HepG2 (cell line): ENCODE measurements around the gene HOXD4. TPM values are rescaled to one million over a fixed set of nuclear protein-coding genes. Genes with fewer than 3 reads are reported as not detected.
A peak's percentile ranks its signal among the peaks of the same experiment; 100 is the strongest.

Experiments used
- CBX1 ChIP-seq: IDR thresholded peaks from one replicate; pipeline ENCODE4 v1.6.1; 2016; ENCODE audit warnings: antibody characterized with exemption, low read depth
- CHCHD3 ChIP-seq: sonication (generic); formaldehyde crosslinking; IDR thresholded peaks from 2 replicates; pipeline ENCODE4 v1.8.0; 2022; ENCODE audit warnings: mild to moderate bottlenecking, missing genetic modification reagents, moderate library complexity
- FOXA1 ChIP-seq, 2 experiments: fragments of 450-650 bp in 1 of 2; sonication (generic) in 1 of 2; formaldehyde crosslinking in 1 of 2; IDR thresholded peaks; 2 replicates each; pipeline versions ENCODE4 v1.4.0 to v1.6.1; 2016 to 2020; ENCODE audit warnings: missing genetic modification reagents in 1 of 2
- FOXP1 ChIP-seq, 2 experiments: fragments of 450-650 bp in 1 of 2; IDR thresholded peaks; 2 replicates each; pipeline ENCODE4 v1.6.1; 2017 to 2018; ENCODE audit warnings: antibody characterized with exemption in 1 of 2
- GTF3A ChIP-seq: sonication (generic); formaldehyde crosslinking; conservative IDR thresholded peaks from 2 replicates; pipeline ENCODE4 v1.4.0; 2020; ENCODE audit warnings: mild to moderate bottlenecking, missing genetic modification reagents
- HDAC1 ChIP-seq: sonication (generic); formaldehyde crosslinking; IDR thresholded peaks from 2 replicates; pipeline ENCODE4 v1.5.1; 2020; ENCODE audit warnings: mild to moderate bottlenecking, missing genetic modification reagents
- HHEX ChIP-seq: IDR thresholded peaks from 2 replicates; pipeline ENCODE4 v1.6.1; 2016; ENCODE audit warnings: control low read depth
- MED1 ChIP-seq: sonication (generic); formaldehyde crosslinking; IDR thresholded peaks from 2 replicates; pipeline ENCODE4 v1.4.0; 2020; ENCODE audit warnings: missing genetic modification reagents
- MTA1 ChIP-seq: sonication (generic); formaldehyde crosslinking; IDR thresholded peaks from 2 replicates; pipeline ENCODE4 v1.4.0; 2020; ENCODE audit warnings: missing genetic modification reagents, mild to moderate bottlenecking, borderline replicate concordance
- RXRA ChIP-seq: sonication (generic); formaldehyde crosslinking; IDR thresholded peaks from 2 replicates; pipeline ENCODE4 v1.5.1; 2020; ENCODE audit warnings: missing genetic modification reagents
- RXRB ChIP-seq: IDR thresholded peaks from 2 replicates; pipeline ENCODE4 v1.6.1; 2016; ENCODE audit warnings: borderline replicate concordance, missing genetic modification reagents, missing compliant biosample characterization
- TFAP4 ChIP-seq: sonication (generic); IDR thresholded peaks from 2 replicates; pipeline ENCODE4 v1.6.1; 2016; ENCODE audit warnings: low read depth, borderline replicate concordance
- ZBTB38 ChIP-seq: sonication (generic); formaldehyde crosslinking; IDR thresholded peaks from 2 replicates; pipeline ENCODE4 v1.5.1; 2020; ENCODE audit warnings: mild to moderate bottlenecking, missing genetic modification reagents
- ZFAT ChIP-seq: sonication (generic); formaldehyde crosslinking; conservative IDR thresholded peaks from 2 replicates; pipeline ENCODE4 v1.8.1; 2023; ENCODE audit warnings: missing genetic modification reagents, inconsistent platforms
- ZMAT3 ChIP-seq: sonication (generic); formaldehyde crosslinking; conservative IDR thresholded peaks from 2 replicates; pipeline ENCODE4 v1.7.0; 2021; ENCODE audit warnings: missing genetic modification reagents
- ZMYM2 ChIP-seq: sonication (generic); formaldehyde crosslinking; IDR thresholded peaks from 2 replicates; pipeline ENCODE4 v1.8.0; 2022; ENCODE audit warnings: mild to moderate bottlenecking, missing genetic modification reagents
- ZMYM3 ChIP-seq: sonication (generic); formaldehyde crosslinking; IDR thresholded peaks from 2 replicates; pipeline ENCODE4 v1.5.1; 2020; ENCODE audit warnings: mild to moderate bottlenecking, missing genetic modification reagents
- ZNF292 ChIP-seq: sonication (generic); formaldehyde crosslinking; IDR thresholded peaks from 2 replicates; pipeline ENCODE4 v1.8.1; 2022; ENCODE audit warnings: mild to moderate bottlenecking, low read depth, missing genetic modification reagents, borderline replicate concordance
- ZNF674 ChIP-seq: sonication (generic); formaldehyde crosslinking; IDR thresholded peaks from 2 replicates; pipeline ENCODE4 v1.5.0; 2020; ENCODE audit warnings: low read depth, mild to moderate bottlenecking, missing genetic modification reagents
- ZNF749 ChIP-seq: sonication (generic); formaldehyde crosslinking; IDR thresholded peaks from 2 replicates; pipeline ENCODE4 v1.8.0; 2022; ENCODE audit warnings: mild to moderate bottlenecking, missing genetic modification reagents, moderate library complexity, borderline replicate concordance
- polyA plus RNA-seq, 8 experiments: library from polyadenylated mRNA; depleted of rRNA in 3 of 8; stranded (reverse) in 7 of 8; unstranded in 1 of 8; fragments of >200 nt; fragmentation: Illumina TruSeq in 4 of 8; extraction: Trizol in 4 of 8; gene quantifications; 2 replicates each; pipeline versions ENCODE4 v1.2.1 to v1.2.3, GENCODE V29; 2011 to 2016; ENCODE audit warnings: low read depth in 4 of 8, missing spikeins in 1 of 8, mixed read lengths in 1 of 8; ENCODE audit not compliant: insufficient read depth in 1 of 8
- total RNA-seq, 5 experiments: library from RNA; depleted of rRNA; stranded (reverse); fragments of >200 nt; fragmentation: Illumina TruSeq; extraction: Trizol; gene quantifications; 2 replicates each; pipeline ENCODE4 v1.2.3, GENCODE V29; 2016; ENCODE audit warnings: low read depth in 1 of 5
- TF ChIP-seq, protein P1 (sequence below): sonication (generic); formaldehyde crosslinking; IDR thresholded peaks from 2 replicates; pipeline ENCODE4 v1.9.0; 2022; ENCODE audit warnings: missing genetic modification reagents, mild to moderate bottlenecking, borderline replicate concordance
- TF ChIP-seq, protein P2 (sequence below): IDR thresholded peaks from 2 replicates; pipeline ENCODE4 v1.6.1; 2016; ENCODE audit warnings: missing biosample characterization, missing genetic modification reagents, low read depth
- TF ChIP-seq, protein P3 (sequence below): IDR thresholded peaks from 2 replicates; pipeline ENCODE4 v1.4.0; 2020; ENCODE audit warnings: mild to moderate bottlenecking, missing genetic modification reagents

HOXD4 gene
- total and polyA plus RNA-seq, 2 of the 13 experiments (the other 11 are each of a cell fraction or from before 2014, with no cell fraction given), result not detected

GRCh38 chr2:176200971-176201370 is 49.6 kb downstream of the HOXD4 start (continued):
- no peak for TF ChIP-seq CHCHD3 (CRISPR knock-in tag)
- no peak for TF ChIP-seq MED1
- TF ChIP-seq, protein P1, sequence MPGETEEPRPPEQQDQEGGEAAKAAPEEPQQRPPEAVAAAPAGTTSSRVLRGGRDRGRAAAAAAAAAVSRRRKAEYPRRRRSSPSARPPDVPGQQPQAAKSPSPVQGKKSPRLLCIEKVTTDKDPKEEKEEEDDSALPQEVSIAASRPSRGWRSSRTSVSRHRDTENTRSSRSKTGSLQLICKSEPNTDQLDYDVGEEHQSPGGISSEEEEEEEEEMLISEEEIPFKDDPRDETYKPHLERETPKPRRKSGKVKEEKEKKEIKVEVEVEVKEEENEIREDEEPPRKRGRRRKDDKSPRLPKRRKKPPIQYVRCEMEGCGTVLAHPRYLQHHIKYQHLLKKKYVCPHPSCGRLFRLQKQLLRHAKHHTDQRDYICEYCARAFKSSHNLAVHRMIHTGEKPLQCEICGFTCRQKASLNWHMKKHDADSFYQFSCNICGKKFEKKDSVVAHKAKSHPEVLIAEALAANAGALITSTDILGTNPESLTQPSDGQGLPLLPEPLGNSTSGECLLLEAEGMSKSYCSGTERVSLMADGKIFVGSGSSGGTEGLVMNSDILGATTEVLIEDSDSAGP (CRISPR knock-in tag), result 0 out of 2 replicates have a peak, but pooled peaks have one; percentile 23
- no peak for TF ChIP-seq ZFAT (CRISPR knock-in tag)
- peak; percentile 27; the same call in 1 of the 2 replicates for TF ChIP-seq MTA1
- TF ChIP-seq, protein P2, sequence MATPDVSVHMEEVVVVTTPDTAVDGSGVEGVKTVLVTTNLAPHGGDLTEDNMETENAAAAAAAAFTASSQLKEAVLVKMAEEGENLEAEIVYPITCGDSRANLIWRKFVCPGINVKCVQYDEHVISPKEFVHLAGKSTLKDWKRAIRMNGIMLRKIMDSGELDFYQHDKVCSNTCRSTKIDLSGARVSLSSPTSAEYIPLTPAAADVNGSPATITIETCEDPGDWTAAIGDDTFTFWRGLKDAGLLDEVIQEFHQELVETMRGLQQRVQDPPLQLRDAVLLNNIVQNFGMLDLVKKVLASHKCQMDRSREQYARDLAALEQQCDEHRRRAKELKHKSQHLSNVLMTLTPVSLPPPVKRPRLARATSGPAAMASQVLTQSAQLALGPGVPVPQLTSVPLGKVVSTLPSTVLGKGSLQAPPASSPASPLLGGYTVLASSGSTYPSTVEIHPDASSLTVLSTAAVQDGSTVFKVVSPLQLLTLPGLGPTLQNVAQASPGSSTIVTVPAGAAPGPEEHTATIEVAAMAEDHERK, result no peak
- 0 out of 2 replicates have a peak, but pooled peaks have one; percentile 27 for TF ChIP-seq HHEX (CRISPR knock-in tag)
- peak; percentile 44; the same call in 1 of the 2 replicates for TF ChIP-seq HDAC1 (CRISPR knock-in tag)
- no peak for TF ChIP-seq ZMYM2
- peak; percentile 21; the same call in 1 of the 2 replicates for TF ChIP-seq TFAP4
- TF ChIP-seq RXRA (CRISPR knock-in tag), result peak; percentile 36; the same call in 1 of the 2 replicates
- no peak for TF ChIP-seq ZNF749 (CRISPR knock-in tag)
- TF ChIP-seq ZBTB38 (CRISPR knock-in tag), result peak; percentile 80
- TF ChIP-seq ZNF674 (CRISPR knock-in tag), result no peak
- TF ChIP-seq ZMAT3, result no peak
- TF ChIP-seq, protein P3, sequence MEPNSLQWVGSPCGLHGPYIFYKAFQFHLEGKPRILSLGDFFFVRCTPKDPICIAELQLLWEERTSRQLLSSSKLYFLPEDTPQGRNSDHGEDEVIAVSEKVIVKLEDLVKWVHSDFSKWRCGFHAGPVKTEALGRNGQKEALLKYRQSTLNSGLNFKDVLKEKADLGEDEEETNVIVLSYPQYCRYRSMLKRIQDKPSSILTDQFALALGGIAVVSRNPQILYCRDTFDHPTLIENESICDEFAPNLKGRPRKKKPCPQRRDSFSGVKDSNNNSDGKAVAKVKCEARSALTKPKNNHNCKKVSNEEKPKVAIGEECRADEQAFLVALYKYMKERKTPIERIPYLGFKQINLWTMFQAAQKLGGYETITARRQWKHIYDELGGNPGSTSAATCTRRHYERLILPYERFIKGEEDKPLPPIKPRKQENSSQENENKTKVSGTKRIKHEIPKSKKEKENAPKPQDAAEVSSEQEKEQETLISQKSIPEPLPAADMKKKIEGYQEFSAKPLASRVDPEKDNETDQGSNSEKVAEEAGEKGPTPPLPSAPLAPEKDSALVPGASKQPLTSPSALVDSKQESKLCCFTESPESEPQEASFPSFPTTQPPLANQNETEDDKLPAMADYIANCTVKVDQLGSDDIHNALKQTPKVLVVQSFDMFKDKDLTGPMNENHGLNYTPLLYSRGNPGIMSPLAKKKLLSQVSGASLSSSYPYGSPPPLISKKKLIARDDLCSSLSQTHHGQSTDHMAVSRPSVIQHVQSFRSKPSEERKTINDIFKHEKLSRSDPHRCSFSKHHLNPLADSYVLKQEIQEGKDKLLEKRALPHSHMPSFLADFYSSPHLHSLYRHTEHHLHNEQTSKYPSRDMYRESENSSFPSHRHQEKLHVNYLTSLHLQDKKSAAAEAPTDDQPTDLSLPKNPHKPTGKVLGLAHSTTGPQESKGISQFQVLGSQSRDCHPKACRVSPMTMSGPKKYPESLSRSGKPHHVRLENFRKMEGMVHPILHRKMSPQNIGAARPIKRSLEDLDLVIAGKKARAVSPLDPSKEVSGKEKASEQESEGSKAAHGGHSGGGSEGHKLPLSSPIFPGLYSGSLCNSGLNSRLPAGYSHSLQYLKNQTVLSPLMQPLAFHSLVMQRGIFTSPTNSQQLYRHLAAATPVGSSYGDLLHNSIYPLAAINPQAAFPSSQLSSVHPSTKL (CRISPR knock-in tag), result peak; percentile 33; the same call in 1 of the 2 replicates
- 0 out of 2 replicates have a peak, but pooled peaks have one; percentile 18 for TF ChIP-seq RXRB (CRISPR knock-in tag)
- no peak for TF ChIP-seq FOXA1 (IDR thresholded peaks at IDR 0.05)
- TF ChIP-seq FOXA1 (CRISPR knock-in tag; IDR thresholded peaks at IDR 0.05), result peak; percentile 53
- TF ChIP-seq GTF3A (CRISPR knock-in tag), result no peak
- peak; percentile 58; the same call in 1 of the 2 replicates for TF ChIP-seq ZNF292 (CRISPR knock-in tag)
- TF ChIP-seq FOXP1 (IDR thresholded peaks at IDR 0.05), result no peak
- peak; percentile 17; the same call in 1 of the 2 replicates for TF ChIP-seq FOXP1 (CRISPR knock-in tag; IDR thresholded peaks at IDR 0.05)
- no peak for TF ChIP-seq CBX1
- peak; percentile 57; the same call in 1 of the 2 replicates for TF ChIP-seq ZMYM3 (CRISPR knock-in tag)
